K562 (cell line): ENCODE results near the gene FRMPD4. TPM values are rescaled to one million over a fixed set of nuclear protein-coding genes. Genes with fewer than 3 reads are reported as not detected.

Experiments
- ATAC-seq: fragments of 200-7000 bp; cut with Tn5 transposase; 3 replicates; pipeline ENCODE4 v1.9.1; 2020; ENCODE audit warnings: moderate library complexity
- BruUV-seq: library from RNA; stranded (reverse); fragments of 400-500 nt; replicated peaks from 2 replicates; lab custom pipeline; 2021; lab: Mats Ljungman, UMichigan
- CTCF ChIA-PET: fragments of 300-600 bp; formaldehyde crosslinking; extraction: SDS; loops from one replicate; lab custom pipeline; 2021; ENCODE audit warnings: low intra/inter-chr PET ratio; lab: Yijun Ruan, JAX
- POLR2A ChIA-PET: fragments of 300-600, 350-650 bp; sonication (Branson Sonifier 250); formaldehyde crosslinking; extraction: SDS; loops from one replicate; lab custom pipeline; 2021; ENCODE audit warnings: antibody characterized with exemption, inconsistent platforms; lab: Yijun Ruan, JAX
- DNase-seq, 4 experiments: peaks; one replicate each; pipeline versions ENCODE4 v3.0.0 to v3.0.0-alpha.2; 2011 to 2018; ENCODE audit warnings: low spot score in 3 of 4, mixed read lengths in 3 of 4; ENCODE audit errors: extremely low read depth in 1 of 4
- FAIRE-seq: peaks from 2 replicates; lab custom pipeline; 2011; peaks lifted over from hg19 to GRCh38; lab: Jason Lieb, UNC
- H2AFZ ChIP-seq: 2 replicates; pipeline ENCODE4 v1.6.0; 2011; ENCODE audit warnings: low read depth, low read length, control low read depth, inconsistent platforms
- H3K27ac ChIP-seq: fragments of 200-600 bp; 3 replicates; pipeline ENCODE4 v1.8.0; 2011; ENCODE audit warnings: low read depth, mild to moderate bottlenecking, control low read depth, inconsistent platforms, low read length, moderate library complexity, mixed read lengths; ENCODE audit errors: extremely low read depth
- H3K27me3 ChIP-seq, 2 experiments: fragments of 300-600 bp in 1 of 2; 2 replicates in 1 of 2; 3 replicates in 1 of 2; pipeline versions ENCODE4 v1.6.0 to v1.8.0; 2011; ENCODE audit warnings: inconsistent platforms in 2 of 2, low read length in 2 of 2, mild to moderate bottlenecking in 1 of 2, mixed read lengths in 1 of 2, moderate library complexity in 1 of 2; ENCODE audit not compliant: control insufficient read depth in 2 of 2, insufficient read depth in 2 of 2
- H3K36me3 ChIP-seq: fragments of 300-600 bp; 3 replicates; pipeline ENCODE4 v1.8.0; 2011; ENCODE audit warnings: mild to moderate bottlenecking, low read length, inconsistent platforms; ENCODE audit not compliant: control insufficient read depth, insufficient read depth
- H3K4me1 ChIP-seq, 2 experiments: fragments of 200-600 bp in 1 of 2; replicated peaks in 1 of 2; 2 replicates in 1 of 2; 3 replicates in 1 of 2; pipeline versions ENCODE4 v1.5.1 to v1.8.0; 2011; ENCODE audit warnings: inconsistent platforms in 2 of 2, low read length in 2 of 2, mild to moderate bottlenecking in 1 of 2, mixed read lengths in 1 of 2, moderate library complexity in 1 of 2; ENCODE audit not compliant: control insufficient read depth in 2 of 2, insufficient read depth in 2 of 2
- H3K4me2 ChIP-seq: 2 replicates; pipeline ENCODE4 v1.6.1; 2011; ENCODE audit warnings: low read length, control low read depth, inconsistent platforms, mixed read lengths; ENCODE audit not compliant: insufficient read depth
- H3K4me3 ChIP-seq: fragments of 200-600 bp; sonication (generic), shearing (Covaris generic); 2 replicates; pipeline ENCODE4 v1.5.1; 2016; ENCODE audit warnings: control low read depth, inconsistent platforms
- H3K79me2 ChIP-seq: fragments of 200-600 bp; 3 replicates; pipeline ENCODE4 v1.8.0; 2011; ENCODE audit warnings: low read length, inconsistent platforms; ENCODE audit not compliant: control insufficient read depth, insufficient read depth
- H3K9ac ChIP-seq, 2 experiments: 2 replicates each; pipeline versions ENCODE4 v1.6.0 to v1.6.1; 2011; ENCODE audit warnings: low read depth in 2 of 2, low read length in 2 of 2, control low read depth in 1 of 2, inconsistent platforms in 1 of 2, mild to moderate bottlenecking in 1 of 2, mixed read lengths in 1 of 2; ENCODE audit not compliant: insufficient read depth in 1 of 2
- H3K9me1 ChIP-seq: one replicate; pipeline ENCODE4 v1.6.0; 2011; ENCODE audit warnings: inconsistent platforms, mild to moderate bottlenecking, low read length, moderate library complexity; ENCODE audit not compliant: control insufficient read depth, insufficient read depth
- H3K9me3 ChIP-seq: replicated peaks from 2 replicates; pipeline ENCODE4 v1.5.1; 2011; ENCODE audit warnings: low read depth, low read length, inconsistent platforms; ENCODE audit not compliant: control insufficient read depth, insufficient read depth
- H4K20me1 ChIP-seq: replicated peaks from 2 replicates; pipeline ENCODE4 v1.6.1; 2011; ENCODE audit warnings: low read length, inconsistent platforms, mixed read lengths; ENCODE audit not compliant: control insufficient read depth, insufficient read depth
- AFF1 ChIP-seq, 2 experiments: fragments of 450-650 bp; IDR thresholded peaks; 2 replicates each; pipeline ENCODE4 v1.6.1; 2018; ENCODE audit warnings: mild to moderate bottlenecking in 2 of 2, low read depth in 1 of 2; ENCODE audit not compliant: partially characterized antibody in 2 of 2
- BHLHE40 ChIP-seq: IDR thresholded peaks from 2 replicates; pipeline ENCODE4 v1.6.1; 2011; ENCODE audit warnings: low read length, improper control_type of control experiment
- BRD9 ChIP-seq: fragments of 450-650 bp; IDR thresholded peaks from 2 replicates; pipeline ENCODE4 v1.6.1; 2018; ENCODE audit warnings: low read depth; ENCODE audit not compliant: partially characterized antibody
- CBX1 ChIP-seq: sonication (generic); IDR thresholded peaks from 2 replicates; pipeline ENCODE4 v1.6.1; 2016; ENCODE audit warnings: antibody characterized with exemption, low read depth, mild to moderate bottlenecking
- CREM ChIP-seq: IDR thresholded peaks from 2 replicates; pipeline ENCODE4 v1.6.1; 2014; ENCODE audit warnings: antibody characterized with exemption, low read depth
- CTCFL ChIP-seq: IDR thresholded peaks from 2 replicates; pipeline ENCODE4 v1.6.1; 2011; ENCODE audit warnings: borderline replicate concordance, low read depth, mild to moderate bottlenecking, moderate library complexity, low read length; ENCODE audit not compliant: insufficient read depth, poor library complexity, severe bottlenecking
- EGR1 ChIP-seq: fragments of 450-650 bp; conservative IDR thresholded peaks from 2 replicates; pipeline ENCODE4 v1.6.1; 2017; ENCODE audit warnings: mild to moderate bottlenecking
- MLLT1 ChIP-seq, 2 experiments: fragments of 450-650 bp; IDR thresholded peaks; 2 replicates each; pipeline ENCODE4 v1.6.1; 2016
- NFXL1 ChIP-seq: fragments of 450-650 bp; formaldehyde crosslinking; IDR thresholded peaks from 2 replicates; pipeline ENCODE4 v1.4.0; 2021; ENCODE audit warnings: mild to moderate bottlenecking
- SAFB ChIP-seq: fragments of 200-400 bp; formaldehyde crosslinking; IDR thresholded peaks from 2 replicates; pipeline ENCODE4 v1.6.1; 2017; ENCODE audit warnings: low read depth, low read length, borderline replicate concordance
- SMARCA5 ChIP-seq: fragments of 450-650 bp; IDR thresholded peaks from 2 replicates; pipeline ENCODE4 v1.6.1; 2016
- XRCC5 ChIP-seq: fragments of 200-400 bp; formaldehyde crosslinking; IDR thresholded peaks from 2 replicates; pipeline ENCODE4 v1.6.1; 2017; ENCODE audit warnings: low read depth, mild to moderate bottlenecking, low read length
- ZNF589 ChIP-seq: fragments of 200-800 bp; sonication (Bioruptor generic); IDR thresholded peaks from 2 replicates; pipeline ENCODE4 v1.6.1; 2016; ENCODE audit warnings: low read depth, missing genetic modification characterization, missing compliant biosample characterization
- ZNF79 ChIP-seq: fragments of 250-450 bp; sonication (Bioruptor Pico); IDR thresholded peaks from 2 replicates; pipeline ENCODE4 v1.4.0; 2020; ENCODE audit warnings: low read depth, mild to moderate bottlenecking, moderate library complexity
- WGBS: fragments of 100-300 bp; shearing (Covaris generic); methylation state at CpG from one replicate; pipeline ENCODE4 v1.1.6; 2016; ENCODE audit warnings: low coverage, mixed read lengths; ENCODE audit not compliant: insufficient coverage; ENCODE audit errors: missing lambda C conversion rate; 5-methylcytosine and 5-hydroxymethylcytosine counted together
- in situ Hi-C: fragments of 300-500 bp; cut with MboI; formaldehyde crosslinking; loops from 4 replicates; pipeline ENCODE4 v1.15.0; 2018; ENCODE audit warnings: inconsistent platforms, mixed read lengths
- intact Hi-C: fragments of 100-400 bp; cut with micrococcal nuclease; formaldehyde crosslinking; loops from 2 replicates; pipeline ENCODE4 v1.14.2; 2022
- polyA plus RNA-seq, 8 experiments: library from polyadenylated mRNA; depleted of rRNA in 4 of 8; stranded (reverse) in 5 of 8; unstranded in 3 of 8; fragments of >200 nt; fragmentation: Nextera tagmentation in 2 of 8; fragmentation: Illumina TruSeq in 1 of 8; extraction: Ambion mirVana in 2 of 8; extraction: Trizol in 1 of 8; gene quantifications; 2 replicates each; pipeline versions ENCODE4 v1.2.1 to v1.2.3, GENCODE V29; 2011 to 2014; ENCODE audit warnings: inconsistent platforms in 1 of 8, missing spikeins in 1 of 8
- total RNA-seq, 7 experiments: library from RNA; depleted of rRNA in 6 of 7; stranded (reverse); fragments of >200 nt in 6 of 7; fragmentation: Illumina TruSeq in 2 of 7; extraction: Trizol in 2 of 7; gene quantifications; 2 replicates each; pipeline versions ENCODE4 v1.2.1 to v1.2.3, GENCODE V29; 2011 to 2021; ENCODE audit warnings: low replicate concordance in 1 of 7

The FRMPD4 gene
- total and polyA plus RNA-seq, 9 of the 15 experiments (the other 6 are each of a cell fraction or from before 2014, with no cell fraction given), result not detected

DNA sequence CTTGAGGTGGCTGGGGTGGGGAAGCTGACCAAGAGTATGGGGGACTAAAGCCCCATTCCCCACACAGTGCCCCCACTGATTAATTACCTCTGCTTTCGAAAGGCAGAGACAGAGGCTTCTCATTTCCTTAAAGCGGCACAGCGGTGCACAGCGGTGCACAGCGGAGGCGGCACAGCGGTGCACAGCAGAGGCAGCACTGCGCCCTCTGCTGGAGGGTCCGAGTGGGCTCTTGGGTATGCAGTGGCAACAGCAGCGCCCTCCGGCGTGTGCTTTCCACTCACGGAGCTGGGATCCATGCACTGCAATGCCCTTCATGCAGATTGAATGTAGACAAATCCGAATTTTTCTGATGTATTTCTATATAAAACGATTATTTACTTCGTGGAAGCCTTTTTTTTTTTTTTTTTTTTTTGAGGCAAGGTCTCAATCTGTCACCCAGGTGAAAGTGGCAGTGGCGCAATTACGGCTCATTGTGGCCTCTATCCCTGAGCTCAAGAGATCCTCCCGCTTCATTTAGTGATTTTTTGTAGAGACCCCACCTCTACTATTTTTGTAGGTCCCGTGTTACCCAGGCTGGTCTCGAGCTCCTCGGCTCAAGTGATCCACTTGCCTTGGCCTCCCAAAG is 633.3 kb downstream of the FRMPD4 start:
- POLR2A ChIA-PET, result interaction anchor here (0.6 kb wide), 1 partner anchor 150 kb away, joined by 3 read pairs; no protein-coding TSS in a partner anchor
- TF ChIP-seq CREM, result peak; percentile 49; the same call in 1 of the 2 replicates
- TF ChIP-seq SAFB, result peak; percentile 47; the same call in 1 of the 2 replicates
- TF ChIP-seq CBX1, result peak; percentile 26; the same call in 1 of the 2 replicates
- TF ChIP-seq EGR1, result 0 out of 2 replicates have a peak, but pooled peaks have one; percentile 24
- TF ChIP-seq AFF1 (IDR thresholded peaks at IDR 0.05; ENCODE audit: low read depth in 1 of 2, partially characterized antibody in 2 of 2), result peak in 1 of 2 experiments; percentile 61
- peak in 1 of 2 experiments; percentile 69; a peak in 2 of 4 replicates for TF ChIP-seq MLLT1 (IDR thresholded peaks at IDR 0.05)
- TF ChIP-seq ZNF589 (CRISPR knock-in tag), result no peak
- no peak for TF ChIP-seq ZNF79 (CRISPR knock-in tag)
- TF ChIP-seq BRD9, result peak; percentile 100
- 0 out of 2 replicates have a peak, but pooled peaks have one; percentile 58 for TF ChIP-seq XRCC5
- TF ChIP-seq NFXL1 (CRISPR knock-in tag), result no peak
- TF ChIP-seq BHLHE40, result 0 out of 2 replicates have a peak, but pooled peaks have one; percentile 24
- peak; percentile 82; the same call in 1 of the 2 replicates for TF ChIP-seq SMARCA5
- TF ChIP-seq CTCFL, result peak; percentile 77

More for the DNA sequence above, 633.3 kb downstream of the FRMPD4 start:
- intact Hi-C loops, result loop anchor here (2.0 to 10.0 kb wide), 2 partner anchors 69 to 1237 kb away; no protein-coding TSS in a partner anchor
- peak overlapping the region; percentile 76 for H2AFZ ChIP-seq
- peaks cover 16 to 22% of the 10 kb centered on the region in 2 experiments for H3K27me3 ChIP-seq
- H3K4me2 ChIP-seq, result 0 out of 2 replicates have a peak overlapping the region, but pooled peaks have one; percentile 5
- H3K4me1 ChIP-seq, result no peaks in the 10 kb centered on the region
- in situ Hi-C loops, result no loop called here
- no TSS peak for BruUV-seq
- H4K20me1 ChIP-seq, result no peaks in the 10 kb centered on the region
- no peaks in the 10 kb centered on the region for H3K9me1 ChIP-seq
- no peak overlapping the region for H3K27ac ChIP-seq
- H3K9ac ChIP-seq, result no peak overlapping the region
- peak; percentile 65 to 84 (median 71) for DNase-seq
- CTCF ChIA-PET, result interaction anchor here (0.6 to 1.2 kb wide), 4 partner anchors 123 to 1453 kb away, joined by 3 to 8 read pairs (median 3); no protein-coding TSS in a partner anchor
- H3K9me3 ChIP-seq, result no peaks in the 10 kb centered on the region
- peak; percentile 84 for FAIRE-seq
- WGBS, result 15% methylated on average over 18 of the region's 22 CpGs
- no peaks in the 10 kb centered on the region for H3K36me3 ChIP-seq
- no peaks in the 10 kb centered on the region for H3K79me2 ChIP-seq
- ATAC-seq, result peak; percentile 100
- H3K4me3 ChIP-seq, result no peak overlapping the region
